Thoracic aorta (tissue), 2 donors: ENCODE data around the gene EMP3. TPM values are rescaled to one million over a fixed set of nuclear protein-coding genes. Genes with fewer than 3 reads are reported as not detected.

Experiments used
- ATAC-seq: fragments of 150-250 bp; one replicate; pipeline ENCODE4 v1.8.0; 2017; ENCODE audit warnings: low read depth; ENCODE audit not compliant: insufficient number of reproducible peaks, low FRiP score
- DNase-seq: peaks from one replicate; pipeline ENCODE4 v3.0.0-alpha.2; 2020; ENCODE audit warnings: low spot score
- H3K27ac ChIP-seq, 2 donors: fragments of 200-600 bp; sonication (generic); 1 replicate in 1 of 2; 2 replicates in 1 of 2; pipeline ENCODE4 v1.5.1; 2016; ENCODE audit warnings: mild to moderate bottlenecking in 2 of 2, moderate library complexity in 2 of 2
- H3K27me3 ChIP-seq: fragments of 200-600 bp; sonication (generic); replicated peaks from 2 replicates; pipeline ENCODE4 v1.6.0; 2016; ENCODE audit warnings: mild to moderate bottlenecking; ENCODE audit not compliant: insufficient read depth
- H3K36me3 ChIP-seq: fragments of 200-600 bp; sonication (generic); one replicate; pipeline ENCODE4 v1.5.1; 2016
- H3K4me1 ChIP-seq, 2 donors: fragments of 200-600 bp; sonication (generic); 1 replicate in 1 of 2; 2 replicates in 1 of 2; pipeline versions ENCODE4 v1.5.1 to v1.6.0; 2016; ENCODE audit warnings: low read depth in 2 of 2, mild to moderate bottlenecking in 1 of 2; ENCODE audit not compliant: control insufficient read depth in 1 of 2
- H3K4me3 ChIP-seq: fragments of 200-600 bp; sonication (generic); 2 replicates; pipeline ENCODE4 v1.5.1; 2016; ENCODE audit warnings: mild to moderate bottlenecking
- H3K9me3 ChIP-seq: fragments of 200-600 bp; sonication (generic); 2 replicates; pipeline ENCODE4 v1.5.1; 2016
- total RNA-seq, 2 donors: library from RNA; depleted of rRNA; stranded (reverse); fragments of >200 nt; gene quantifications; one replicate each; pipeline versions ENCODE4 v1.1.0 to v1.2.3, GENCODE V29; 2016
- TF ChIP-seq, protein P1 (sequence below): fragments of 200-600 bp; sonication (generic); IDR thresholded peaks from one replicate; pipeline ENCODE4 v1.5.1; 2019; ENCODE audit warnings: antibody characterized with exemption

The EMP3 gene, protein sequence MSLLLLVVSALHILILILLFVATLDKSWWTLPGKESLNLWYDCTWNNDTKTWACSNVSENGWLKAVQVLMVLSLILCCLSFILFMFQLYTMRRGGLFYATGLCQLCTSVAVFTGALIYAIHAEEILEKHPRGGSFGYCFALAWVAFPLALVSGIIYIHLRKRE
- 10 to 100 TPM; 61.7 to 95.7 TPM for total RNA-seq

DNA sequence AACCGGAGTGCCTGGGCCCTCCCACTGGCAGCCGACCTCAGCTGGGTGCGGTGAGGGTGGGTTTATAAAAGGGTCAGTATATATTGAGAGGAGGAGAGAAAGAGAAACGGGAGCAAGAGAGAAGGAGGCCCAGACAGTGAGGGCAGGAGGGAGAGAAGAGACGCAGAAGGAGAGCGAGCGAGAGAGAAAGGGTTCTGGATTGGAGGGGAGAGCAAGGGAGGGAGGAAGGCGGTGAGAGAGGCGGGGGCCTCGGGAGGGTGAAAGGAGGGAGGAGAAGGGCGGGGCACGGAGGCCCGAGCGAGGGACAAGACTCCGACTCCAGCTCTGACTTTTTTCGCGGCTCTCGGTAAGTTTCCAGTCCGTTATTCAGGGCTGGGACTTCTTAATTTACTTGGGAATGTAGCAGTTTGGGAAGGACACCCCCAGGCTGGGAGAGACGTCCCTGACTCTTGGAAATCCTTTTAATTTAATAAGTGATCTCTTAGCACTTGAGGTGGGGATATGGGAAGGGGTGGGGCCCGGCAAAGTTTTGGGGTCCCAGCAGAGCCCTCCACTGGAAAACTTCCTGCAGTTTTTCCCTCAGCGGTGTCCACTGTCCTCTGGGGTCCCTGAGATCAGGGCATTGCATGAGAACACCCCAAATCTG is at the start of gene EMP3:
Gene EMP3, plus strand, starts transcription at position 288 of the 646 bp plus-strand sequence. CDS start 1,293 bp downstream, outside the sequence.
- Histone ChIP-seq H3K27me3 (no peaks in the 10 kb centered on the region), H3K4me1 (peaks cover 24 to 54% of the 10 kb centered on the region in 2 donors), H3K36me3 (peaks cover 4% of the 10 kb centered on the region), H3K9me3 (no peaks in the 10 kb centered on the region), H3K4me3 (peak within 1 kb of the TSS; percentile 89), H3K27ac (peak within 1 kb of the TSS; percentile 96 to 97)
- DNase-seq (peak; percentile 53), ATAC-seq (peak; percentile 38)
- TF ChIP-seq, protein P1, sequence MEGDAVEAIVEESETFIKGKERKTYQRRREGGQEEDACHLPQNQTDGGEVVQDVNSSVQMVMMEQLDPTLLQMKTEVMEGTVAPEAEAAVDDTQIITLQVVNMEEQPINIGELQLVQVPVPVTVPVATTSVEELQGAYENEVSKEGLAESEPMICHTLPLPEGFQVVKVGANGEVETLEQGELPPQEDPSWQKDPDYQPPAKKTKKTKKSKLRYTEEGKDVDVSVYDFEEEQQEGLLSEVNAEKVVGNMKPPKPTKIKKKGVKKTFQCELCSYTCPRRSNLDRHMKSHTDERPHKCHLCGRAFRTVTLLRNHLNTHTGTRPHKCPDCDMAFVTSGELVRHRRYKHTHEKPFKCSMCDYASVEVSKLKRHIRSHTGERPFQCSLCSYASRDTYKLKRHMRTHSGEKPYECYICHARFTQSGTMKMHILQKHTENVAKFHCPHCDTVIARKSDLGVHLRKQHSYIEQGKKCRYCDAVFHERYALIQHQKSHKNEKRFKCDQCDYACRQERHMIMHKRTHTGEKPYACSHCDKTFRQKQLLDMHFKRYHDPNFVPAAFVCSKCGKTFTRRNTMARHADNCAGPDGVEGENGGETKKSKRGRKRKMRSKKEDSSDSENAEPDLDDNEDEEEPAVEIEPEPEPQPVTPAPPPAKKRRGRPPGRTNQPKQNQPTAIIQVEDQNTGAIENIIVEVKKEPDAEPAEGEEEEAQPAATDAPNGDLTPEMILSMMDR, result no peak

DNA sequence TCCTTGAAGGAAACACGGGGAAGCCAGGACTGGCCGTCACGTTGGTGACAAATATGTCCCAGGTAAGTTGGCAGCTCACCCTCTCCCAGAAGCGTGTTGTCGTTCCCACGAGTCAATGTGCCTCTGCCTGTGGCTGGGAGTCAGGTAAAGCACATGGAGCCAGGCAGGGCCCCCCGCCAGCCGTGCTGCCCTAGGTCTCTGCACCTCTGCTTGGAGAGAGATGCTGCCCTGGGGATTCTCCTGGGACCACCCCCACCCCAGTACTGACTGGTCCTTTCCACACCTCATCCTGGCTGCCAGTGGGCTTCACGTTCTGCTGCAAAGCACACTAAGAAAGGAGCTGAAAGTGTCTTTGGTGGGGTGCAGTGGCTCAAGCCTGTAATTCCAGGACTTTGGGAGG is 45.6 kb upstream of the EMP3 start:
- Histone ChIP-seq H3K4me1 (no peaks in the 10 kb centered on the region), H3K27me3 (no peaks in the 10 kb centered on the region), H3K27ac (no peak overlapping the region), H3K36me3 (no peaks in the 10 kb centered on the region), H3K4me3 (no peak overlapping the region), H3K9me3 (peaks cover 8% of the 10 kb centered on the region)
- TF ChIP-seq, protein P1, result no peak
- DNase-seq, result no peak
- no peak for ATAC-seq

DNA sequence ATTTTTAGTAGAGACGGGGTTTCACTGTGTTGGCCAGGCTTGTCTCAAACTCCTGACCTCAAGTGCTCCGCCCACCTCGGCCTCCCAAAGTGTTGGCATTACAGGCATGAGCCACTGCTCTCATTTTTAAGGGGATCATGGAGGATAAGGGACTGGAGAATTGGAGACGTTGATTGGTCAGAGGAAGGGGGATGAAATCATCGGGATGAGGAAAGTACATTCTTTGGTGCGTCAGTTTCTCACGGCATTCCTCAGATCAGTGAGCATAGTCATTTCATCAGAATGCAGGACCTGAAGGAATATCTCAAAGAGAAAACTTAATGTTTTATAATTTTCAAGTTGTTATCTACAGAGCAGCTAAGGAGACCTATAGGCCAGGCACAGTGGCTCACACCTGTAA is 41.4 kb upstream of the EMP3 start:
- Histone ChIP-seq H3K4me3 (no peak overlapping the region), H3K27me3 (no peaks in the 10 kb centered on the region), H3K4me1 (no peaks in the 10 kb centered on the region), H3K27ac (no peak overlapping the region), H3K9me3 (peaks cover 8% of the 10 kb centered on the region), H3K36me3 (no peaks in the 10 kb centered on the region)
- TF ChIP-seq, protein P1, result no peak
- ATAC-seq (no peak), DNase-seq (no peak)

DNA sequence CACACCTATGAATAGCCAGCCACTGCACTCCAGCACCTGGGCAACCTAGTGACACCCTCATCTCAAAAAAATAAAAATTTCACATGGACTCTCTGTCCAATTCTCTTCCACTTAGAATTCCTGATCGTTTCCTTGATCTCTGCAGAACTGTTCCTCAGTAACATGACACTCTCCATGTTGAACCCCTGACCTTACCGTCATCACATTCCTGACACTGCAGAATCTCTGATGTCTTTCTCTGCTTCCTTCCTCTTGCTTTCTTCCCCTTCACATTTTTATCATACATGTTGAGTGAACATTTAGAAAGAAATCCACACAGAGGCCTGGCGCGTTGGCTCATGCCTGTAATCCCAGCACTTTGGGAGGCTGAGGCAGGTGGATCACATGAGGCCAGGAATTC is 40.5 kb upstream of the EMP3 start:
- DNase-seq (no peak), ATAC-seq (no peak)

DNA sequence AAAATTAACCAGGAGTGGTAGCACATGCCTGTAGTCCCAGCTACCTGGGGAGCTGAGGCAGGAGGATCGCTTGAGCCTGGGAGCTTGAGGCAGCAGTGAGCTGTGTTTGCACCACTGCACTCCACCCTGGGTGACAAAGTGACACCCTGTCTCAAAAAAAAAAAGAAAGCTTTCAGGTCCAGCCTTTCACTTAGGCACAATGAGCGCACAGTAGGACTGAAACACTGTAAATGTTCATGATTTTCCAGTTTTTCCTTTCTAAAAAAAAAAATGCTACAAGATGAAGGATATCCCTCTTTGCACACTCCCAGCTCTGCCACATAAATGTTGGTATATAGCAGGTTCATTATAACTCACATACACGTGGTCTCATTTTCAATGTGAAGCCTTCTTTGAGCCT is 37.6 kb upstream of the EMP3 start:
- TF ChIP-seq, protein P1, result no peak
- ATAC-seq (no peak), DNase-seq (no peak)
- no peaks in the 10 kb centered on the region for H3K27me3 ChIP-seq
- H3K9me3 ChIP-seq, result peaks cover 8% of the 10 kb centered on the region
- no peak overlapping the region for H3K4me3 ChIP-seq
- H3K36me3 ChIP-seq, result no peaks in the 10 kb centered on the region
- H3K27ac ChIP-seq, result no peak overlapping the region
- H3K4me1 ChIP-seq, result peaks cover 7 to 15% of the 10 kb centered on the region in 2 donors

More for the DNA sequence above, 40.5 kb upstream of the EMP3 start:
- TF ChIP-seq, protein P1, result no peak
- Histone ChIP-seq H3K4me3 (no peak overlapping the region), H3K9me3 (peaks cover 8% of the 10 kb centered on the region), H3K4me1 (no peaks in the 10 kb centered on the region), H3K27me3 (no peaks in the 10 kb centered on the region), H3K36me3 (no peaks in the 10 kb centered on the region), H3K27ac (no peak overlapping the region)
